H9 (cell line): ENCODE results near the gene TAGLN3. TPM values are rescaled to one million over a fixed set of nuclear protein-coding genes. Genes with fewer than 3 reads are reported as not detected.

Source experiments
- DNase-seq: peaks from one replicate; pipeline ENCODE4 v3.0.0-alpha.2; 2017
- H2AFZ ChIP-seq: one replicate; pipeline ENCODE4 v1.6.1; 2013; ENCODE audit warnings: mild to moderate bottlenecking, low read length, control low read depth, moderate library complexity
- H2AK5ac ChIP-seq: 2 replicates; pipeline ENCODE4 v1.6.1; 2013; ENCODE audit warnings: low read length, control low read depth, mixed read lengths; ENCODE audit not compliant: insufficient read length
- H2BK120ac ChIP-seq: one replicate; pipeline ENCODE4 v1.6.1; 2013; ENCODE audit warnings: low read depth, mild to moderate bottlenecking, low read length, control low read depth, inconsistent platforms; ENCODE audit not compliant: poor library complexity, severe bottlenecking
- H2BK12ac ChIP-seq: 2 replicates; pipeline ENCODE4 v1.6.1; 2013; ENCODE audit warnings: low read length, control low read depth, mixed read lengths, low read depth; ENCODE audit not compliant: insufficient read length
- H2BK15ac ChIP-seq: 2 replicates; pipeline ENCODE4 v1.6.1; 2013; ENCODE audit warnings: low read depth, low read length, control low read depth
- H2BK20ac ChIP-seq: one replicate; pipeline ENCODE4 v1.6.1; 2013; ENCODE audit warnings: low read depth, mild to moderate bottlenecking, low read length, control low read depth, inconsistent platforms; ENCODE audit not compliant: poor library complexity, severe bottlenecking
- H2BK5ac ChIP-seq: 2 replicates; pipeline ENCODE4 v1.6.1; 2013; ENCODE audit warnings: low read length, control low read depth, mixed read lengths; ENCODE audit not compliant: insufficient read length
- H3K14ac ChIP-seq: 2 replicates; pipeline ENCODE4 v1.6.1; 2013; ENCODE audit warnings: low read length, control low read depth; ENCODE audit not compliant: insufficient read depth
- H3K18ac ChIP-seq: 2 replicates; pipeline ENCODE4 v1.6.1; 2013; ENCODE audit warnings: low read depth, mild to moderate bottlenecking, mixed read lengths, low read length, control low read depth; ENCODE audit not compliant: insufficient read length
- H3K23ac ChIP-seq: 2 replicates; pipeline ENCODE4 v1.6.1; 2013; ENCODE audit warnings: low read length, control low read depth, mixed read lengths, low read depth; ENCODE audit not compliant: insufficient read length
- H3K23me2 ChIP-seq: 2 replicates; pipeline ENCODE4 v1.6.1; 2013; ENCODE audit warnings: low read depth, mild to moderate bottlenecking, mixed read lengths, low read length, control low read depth; ENCODE audit not compliant: insufficient read length, poor library complexity, severe bottlenecking
- H3K27ac ChIP-seq: 2 replicates; pipeline ENCODE4 v1.5.1; 2013; ENCODE audit warnings: low read length, control low read depth, mixed read lengths, low read depth; ENCODE audit not compliant: insufficient read length
- H3K27me3 ChIP-seq: 2 replicates; pipeline ENCODE4 v1.6.1; 2013; ENCODE audit warnings: low read length, control low read depth, inconsistent platforms; ENCODE audit not compliant: insufficient read depth
- H3K4ac ChIP-seq: 2 replicates; pipeline ENCODE4 v1.6.1; 2013; ENCODE audit warnings: low read depth, mild to moderate bottlenecking, control low read depth, inconsistent platforms, low read length, moderate library complexity
- H3K4me1 ChIP-seq: 2 replicates; pipeline ENCODE4 v1.6.1; 2013; ENCODE audit warnings: low read length, control low read depth, inconsistent platforms; ENCODE audit not compliant: insufficient read depth
- H3K4me2 ChIP-seq: 2 replicates; pipeline ENCODE4 v1.6.1; 2013; ENCODE audit warnings: low read length, control low read depth, mixed read lengths; ENCODE audit not compliant: insufficient read length, insufficient read depth
- H3K56ac ChIP-seq: 2 replicates; pipeline ENCODE4 v1.6.1; 2013; ENCODE audit warnings: low read depth, mild to moderate bottlenecking, mixed read lengths, low read length, control low read depth; ENCODE audit not compliant: insufficient read length
- H3K79me1 ChIP-seq: 2 replicates; pipeline ENCODE4 v1.6.1; 2013; ENCODE audit warnings: low read depth, mild to moderate bottlenecking, moderate library complexity, low read length, control low read depth, inconsistent platforms; ENCODE audit not compliant: insufficient read depth, poor library complexity, severe bottlenecking
- H3K79me2 ChIP-seq: 2 replicates; pipeline ENCODE4 v1.6.1; 2013; ENCODE audit warnings: low read length, control low read depth, inconsistent platforms; ENCODE audit not compliant: insufficient read depth
- H3K9ac ChIP-seq: 2 replicates; pipeline ENCODE4 v1.6.1; 2013; ENCODE audit warnings: low read length, control low read depth, mixed read lengths; ENCODE audit not compliant: insufficient read length; ENCODE audit errors: extremely low read depth
- H3K9me3 ChIP-seq: one replicate; pipeline ENCODE4 v1.6.1; 2013; ENCODE audit warnings: low read depth, low read length, inconsistent platforms; ENCODE audit not compliant: control insufficient read depth
- H3T11ph ChIP-seq: one replicate; pipeline ENCODE4 v1.6.1; 2013; ENCODE audit warnings: mild to moderate bottlenecking, low read length, control low read depth, inconsistent platforms
- H4K20me1 ChIP-seq: one replicate; pipeline ENCODE4 v1.6.1; 2013; ENCODE audit not compliant: control insufficient read depth, insufficient read length, insufficient read depth
- H4K5ac ChIP-seq: 2 replicates; pipeline ENCODE4 v1.6.1; 2013; ENCODE audit warnings: low read depth, mild to moderate bottlenecking, mixed read lengths, low read length, control low read depth; ENCODE audit not compliant: insufficient read length
- H4K8ac ChIP-seq: replicated peaks from 2 replicates; pipeline ENCODE4 v1.6.1; 2013; ENCODE audit warnings: low read length, control low read depth, mixed read lengths, low read depth; ENCODE audit not compliant: insufficient read length
- H4K91ac ChIP-seq: 2 replicates; pipeline ENCODE4 v1.6.1; 2013; ENCODE audit warnings: low read depth, mild to moderate bottlenecking, moderate library complexity, mixed read lengths, low read length, control low read depth; ENCODE audit not compliant: insufficient read length
- H3K27ac Mint-ChIP-seq, 3 experiments: 2 replicates in 2 of 3; 3 replicates in 1 of 3; pipeline ENCODE4 v1.8.0; 2020 to 2021; ENCODE audit warnings: mixed read lengths in 3 of 3, mild to moderate bottlenecking in 1 of 3, moderate library complexity in 1 of 3
- H3K27me3 Mint-ChIP-seq: 2 replicates; pipeline ENCODE4 v1.8.0; 2021; ENCODE audit warnings: low read depth, mild to moderate bottlenecking, moderate library complexity, mixed read lengths
- H3K36me3 Mint-ChIP-seq, 3 experiments: 2 replicates in 2 of 3; 3 replicates in 1 of 3; pipeline ENCODE4 v1.8.0; 2020 to 2021; ENCODE audit warnings: low read depth in 3 of 3, mixed read lengths in 3 of 3; ENCODE audit not compliant: insufficient read depth in 1 of 3
- H3K4me1 Mint-ChIP-seq, 2 experiments: 2 replicates each; pipeline ENCODE4 v1.8.0; 2020; ENCODE audit warnings: mixed read lengths in 2 of 2
- H3K4me3 Mint-ChIP-seq, 2 experiments: 2 replicates in 1 of 2; 3 replicates in 1 of 2; pipeline ENCODE4 v1.8.0; 2020 to 2021; ENCODE audit warnings: mild to moderate bottlenecking in 2 of 2, mixed read lengths in 2 of 2, moderate library complexity in 1 of 2
- H3K9me3 Mint-ChIP-seq, 2 experiments: 2 replicates in 1 of 2; 3 replicates in 1 of 2; pipeline ENCODE4 v1.8.0; 2020; ENCODE audit warnings: mild to moderate bottlenecking in 2 of 2, mixed read lengths in 2 of 2, moderate library complexity in 1 of 2
- WGBS: extraction: QIAGEN DNeasy Blood & Tissue Kit; methylation state at CpG from one replicate; pipeline ENCODE4 v1.1.7; 2013; ENCODE audit warnings: missing lambda C conversion rate, low lambda C conversion rate, mixed read lengths; ENCODE audit not compliant: insufficient read length; ENCODE audit errors: extremely low coverage; 5-methylcytosine and 5-hydroxymethylcytosine counted together
- total RNA-seq: library from RNA; stranded (reverse); gene quantifications from 2 replicates; pipeline ENCODE4 v1.2.1, GENCODE V29; 2021
- TF ChIP-seq, protein P1 (sequence below): fragments of 200-600 bp; sonication (generic); conservative IDR thresholded peaks from 3 replicates; pipeline ENCODE4 v1.8.0; 2021; ENCODE audit warnings: antibody characterized with exemption, mild to moderate bottlenecking

The TAGLN3 gene
- total RNA-seq, 1 experiment from 2014 or later = 6.4 TPM

DNA sequence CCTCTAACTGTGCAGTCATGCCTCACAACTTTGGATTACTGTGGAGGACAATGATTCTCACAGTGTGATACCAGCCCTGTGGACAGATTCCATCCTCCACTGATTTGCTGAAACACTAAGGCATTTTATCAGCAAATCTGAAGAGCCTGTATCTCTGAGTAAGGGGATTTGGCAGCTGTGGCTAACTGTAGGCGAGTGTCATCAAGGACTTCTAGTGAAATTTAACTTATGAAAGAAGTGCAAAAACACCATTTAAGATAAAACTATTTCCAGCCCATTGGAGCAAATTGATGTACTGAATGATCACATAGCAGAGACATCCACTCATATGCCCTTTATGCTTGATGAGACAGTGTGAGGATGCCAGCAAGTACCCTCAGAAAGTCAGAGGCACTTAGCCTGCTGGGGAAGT is 22.0 kb downstream of the TAGLN3 start:
- Histone ChIP-seq H3K9me3 (no peaks in the 10 kb centered on the region), H2AFZ (no peak overlapping the region), H4K8ac (no peak overlapping the region), H3K9ac (no peak overlapping the region), H2AK5ac (no peak overlapping the region), H3K4me2 (no peak overlapping the region), H3K27ac (no peak overlapping the region), H2BK15ac (no peak overlapping the region), H3K27me3 (no peaks in the 10 kb centered on the region), H4K5ac (no peak overlapping the region), H3K23me2 (no peaks in the 10 kb centered on the region), H3K56ac (no peak overlapping the region), H3K4ac (no peak overlapping the region), H2BK120ac (no peak overlapping the region), H2BK20ac (no peak overlapping the region), H3K79me1 (no peaks in the 10 kb centered on the region), H2BK12ac (no peak overlapping the region), H4K91ac (no peak overlapping the region), H4K20me1 (no peaks in the 10 kb centered on the region), H3K14ac (no peak overlapping the region), H3K23ac (no peak overlapping the region), H3K79me2 (no peaks in the 10 kb centered on the region), H3T11ph (no peak overlapping the region), H3K4me1 (no peaks in the 10 kb centered on the region), H2BK5ac (no peak overlapping the region), H3K18ac (no peak overlapping the region)
- WGBS = no CpG with 5 or more reads among the region's 1 CpG
- TF ChIP-seq, protein P1, sequence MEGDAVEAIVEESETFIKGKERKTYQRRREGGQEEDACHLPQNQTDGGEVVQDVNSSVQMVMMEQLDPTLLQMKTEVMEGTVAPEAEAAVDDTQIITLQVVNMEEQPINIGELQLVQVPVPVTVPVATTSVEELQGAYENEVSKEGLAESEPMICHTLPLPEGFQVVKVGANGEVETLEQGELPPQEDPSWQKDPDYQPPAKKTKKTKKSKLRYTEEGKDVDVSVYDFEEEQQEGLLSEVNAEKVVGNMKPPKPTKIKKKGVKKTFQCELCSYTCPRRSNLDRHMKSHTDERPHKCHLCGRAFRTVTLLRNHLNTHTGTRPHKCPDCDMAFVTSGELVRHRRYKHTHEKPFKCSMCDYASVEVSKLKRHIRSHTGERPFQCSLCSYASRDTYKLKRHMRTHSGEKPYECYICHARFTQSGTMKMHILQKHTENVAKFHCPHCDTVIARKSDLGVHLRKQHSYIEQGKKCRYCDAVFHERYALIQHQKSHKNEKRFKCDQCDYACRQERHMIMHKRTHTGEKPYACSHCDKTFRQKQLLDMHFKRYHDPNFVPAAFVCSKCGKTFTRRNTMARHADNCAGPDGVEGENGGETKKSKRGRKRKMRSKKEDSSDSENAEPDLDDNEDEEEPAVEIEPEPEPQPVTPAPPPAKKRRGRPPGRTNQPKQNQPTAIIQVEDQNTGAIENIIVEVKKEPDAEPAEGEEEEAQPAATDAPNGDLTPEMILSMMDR = no peak
- Mint-ChIP-seq H3K27me3 (no peaks in the 10 kb centered on the region), H3K9me3 (peaks cover 0 to 7% of the 10 kb centered on the region in 2 experiments; a peak in 1 of 5 replicates), H3K27ac (no peak overlapping the region), H3K4me3 (no peak overlapping the region), H3K36me3 (peaks cover 0 to 4% (median 0%) of the 10 kb centered on the region in 3 experiments; a peak in 1 of 7 replicates), H3K4me1 (no peaks in the 10 kb centered on the region)
- DNase-seq = no peak
